Vagina (tissue), 2 donors: Measurements from ENCODE around the gene CTDSPL.

Experiments
- POLR2A ChIP-seq, 2 donors: fragments of 450-650 bp; IDR thresholded peaks; one replicate each; pipeline ENCODE4 v1.6.1; 2017; ENCODE audit warnings: antibody characterized with exemption in 2 of 2, mild to moderate bottlenecking in 2 of 2, moderate library complexity in 2 of 2
- POLR2AphosphoS5 ChIP-seq, 2 donors: sonication (generic); formaldehyde crosslinking; IDR thresholded peaks; one replicate each; pipeline ENCODE4 v1.9.0; 2017; ENCODE audit warnings: antibody characterized with exemption in 2 of 2, mild to moderate bottlenecking in 2 of 2, low read depth in 1 of 2; ENCODE audit not compliant: insufficient read depth in 1 of 2
- TF ChIP-seq, protein P1 (sequence below), 3 experiments: fragments of 450-650 bp in 2 of 3; fragments of 200-600 bp in 1 of 3; sonication (generic) in 1 of 3; IDR thresholded peaks; one replicate each; pipeline ENCODE4 v1.5.1; 2017 to 2019; ENCODE audit warnings: antibody characterized with exemption in 3 of 3, mild to moderate bottlenecking in 2 of 3, moderate library complexity in 2 of 3

- TF ChIP-seq, protein P1, sequence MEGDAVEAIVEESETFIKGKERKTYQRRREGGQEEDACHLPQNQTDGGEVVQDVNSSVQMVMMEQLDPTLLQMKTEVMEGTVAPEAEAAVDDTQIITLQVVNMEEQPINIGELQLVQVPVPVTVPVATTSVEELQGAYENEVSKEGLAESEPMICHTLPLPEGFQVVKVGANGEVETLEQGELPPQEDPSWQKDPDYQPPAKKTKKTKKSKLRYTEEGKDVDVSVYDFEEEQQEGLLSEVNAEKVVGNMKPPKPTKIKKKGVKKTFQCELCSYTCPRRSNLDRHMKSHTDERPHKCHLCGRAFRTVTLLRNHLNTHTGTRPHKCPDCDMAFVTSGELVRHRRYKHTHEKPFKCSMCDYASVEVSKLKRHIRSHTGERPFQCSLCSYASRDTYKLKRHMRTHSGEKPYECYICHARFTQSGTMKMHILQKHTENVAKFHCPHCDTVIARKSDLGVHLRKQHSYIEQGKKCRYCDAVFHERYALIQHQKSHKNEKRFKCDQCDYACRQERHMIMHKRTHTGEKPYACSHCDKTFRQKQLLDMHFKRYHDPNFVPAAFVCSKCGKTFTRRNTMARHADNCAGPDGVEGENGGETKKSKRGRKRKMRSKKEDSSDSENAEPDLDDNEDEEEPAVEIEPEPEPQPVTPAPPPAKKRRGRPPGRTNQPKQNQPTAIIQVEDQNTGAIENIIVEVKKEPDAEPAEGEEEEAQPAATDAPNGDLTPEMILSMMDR (IDR thresholded peaks at IDR 0.05) = no peak
- TF ChIP-seq POLR2AphosphoS5 (IDR thresholded peaks at IDR 0.05; ENCODE audit: insufficient read depth in 1 of 2, low read depth in 1 of 2) (no peak), POLR2A (IDR thresholded peaks at IDR 0.05) (no peak)
Measured at GRCh38 chr3:37963016-37963415, 101.3 kb downstream of the CTDSPL start.
